Testis (tissue), 3 donors: Measurements from ENCODE around the gene TOX2. TPM values are rescaled to one million over a fixed set of nuclear protein-coding genes. Genes with fewer than 3 reads are reported as not detected.

Experiments used
- DNase-seq: peaks from one replicate; pipeline ENCODE4 v3.0.0-alpha.2; 2019
- H3K27ac ChIP-seq, 2 donors: fragments of 200-600 bp; sonication (generic); one replicate each; pipeline ENCODE4 v1.5.1; 2019
- H3K27me3 ChIP-seq: fragments of 200-600 bp; sonication (generic); one replicate; pipeline ENCODE4 v1.5.1; 2019
- H3K36me3 ChIP-seq: fragments of 200-600 bp; sonication (generic); one replicate; pipeline ENCODE4 v1.5.1; 2017; ENCODE audit warnings: low read depth; ENCODE audit errors: missing control alignments
- H3K4me1 ChIP-seq: fragments of 200-600 bp; sonication (generic); one replicate; pipeline ENCODE4 v1.5.1; 2019
- H3K4me3 ChIP-seq, 2 donors: fragments of 200-600 bp; sonication (generic); one replicate each; pipeline ENCODE4 v1.5.1; 2017 to 2019
- H3K9me3 ChIP-seq: fragments of 200-600 bp; sonication (generic); one replicate; pipeline ENCODE4 v1.5.1; 2017
- POLR2A ChIP-seq: fragments of 450-650 bp; IDR thresholded peaks from one replicate; pipeline ENCODE4 v1.6.1; 2017; ENCODE audit warnings: antibody characterized with exemption, mild to moderate bottlenecking, moderate library complexity
- WGBS, 2 donors: methylation state at CpG; one replicate each; pipeline ENCODE4 v1.1.5; 2018; 5-methylcytosine and 5-hydroxymethylcytosine counted together
- intact Hi-C: fragments of 100-400 bp; cut with DNase I; formaldehyde crosslinking; loops from one replicate; pipeline ENCODE4 v1.15.1; 2023; ENCODE audit warnings: low total_unique reads
- polyA plus RNA-seq: library from polyadenylated mRNA; stranded (reverse); fragments of 350-450 nt; fragmentation: Illumina TruSeq; extraction: RNeasy Lipid Tissue Mini Kit (QIAGEN cat#74804); gene quantifications from one replicate; pipeline ENCODE4 v1.2.3, GENCODE V29; 2014; ENCODE audit warnings: low read depth, low replicate concordance; ENCODE audit not compliant: insufficient read depth
- total RNA-seq, 2 donors: library from RNA; depleted of rRNA; stranded (reverse); fragments of >200 nt; gene quantifications; one replicate each; pipeline ENCODE4 v1.2.3, GENCODE V29; 2016
- TF ChIP-seq, protein P1 (sequence below), 3 experiments: fragments of 450-650 bp in 2 of 3; fragments of 200-600 bp in 1 of 3; sonication (generic) in 1 of 3; IDR thresholded peaks; one replicate each; pipeline ENCODE4 v1.5.1; 2016 to 2019; ENCODE audit warnings: antibody characterized with exemption in 3 of 3, mild to moderate bottlenecking in 2 of 3, moderate library complexity in 1 of 3

The TOX2 gene
- total and polyA plus RNA-seq, 3 donors from 2014 or later = 43.8 to 67.0 (median 48.1) TPM

DNA sequence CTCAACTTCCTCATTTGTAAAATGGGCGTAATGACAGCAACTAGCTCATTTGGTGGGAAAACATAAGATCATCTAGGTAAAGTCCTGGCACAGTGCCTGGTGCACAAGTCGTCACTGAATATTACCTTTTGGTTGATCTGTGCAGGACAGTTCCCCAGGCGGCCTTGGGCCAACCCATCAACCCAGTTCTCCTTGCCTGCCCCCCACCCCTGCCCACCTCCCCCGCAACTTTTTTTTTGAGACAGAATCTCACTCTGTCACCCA lies 173.1 kb downstream of the TOX2 start:
- WGBS, 2 donors = 83 to 93% methylated on average over 4 of the region's 4 CpGs
- H3K27ac ChIP-seq = no peak overlapping the region
- H3K9me3 ChIP-seq = no peaks in the 10 kb centered on the region
- no peaks in the 10 kb centered on the region for H3K36me3 ChIP-seq
- no peak for DNase-seq
- H3K4me3 ChIP-seq = no peak overlapping the region
- TF ChIP-seq, protein P1, sequence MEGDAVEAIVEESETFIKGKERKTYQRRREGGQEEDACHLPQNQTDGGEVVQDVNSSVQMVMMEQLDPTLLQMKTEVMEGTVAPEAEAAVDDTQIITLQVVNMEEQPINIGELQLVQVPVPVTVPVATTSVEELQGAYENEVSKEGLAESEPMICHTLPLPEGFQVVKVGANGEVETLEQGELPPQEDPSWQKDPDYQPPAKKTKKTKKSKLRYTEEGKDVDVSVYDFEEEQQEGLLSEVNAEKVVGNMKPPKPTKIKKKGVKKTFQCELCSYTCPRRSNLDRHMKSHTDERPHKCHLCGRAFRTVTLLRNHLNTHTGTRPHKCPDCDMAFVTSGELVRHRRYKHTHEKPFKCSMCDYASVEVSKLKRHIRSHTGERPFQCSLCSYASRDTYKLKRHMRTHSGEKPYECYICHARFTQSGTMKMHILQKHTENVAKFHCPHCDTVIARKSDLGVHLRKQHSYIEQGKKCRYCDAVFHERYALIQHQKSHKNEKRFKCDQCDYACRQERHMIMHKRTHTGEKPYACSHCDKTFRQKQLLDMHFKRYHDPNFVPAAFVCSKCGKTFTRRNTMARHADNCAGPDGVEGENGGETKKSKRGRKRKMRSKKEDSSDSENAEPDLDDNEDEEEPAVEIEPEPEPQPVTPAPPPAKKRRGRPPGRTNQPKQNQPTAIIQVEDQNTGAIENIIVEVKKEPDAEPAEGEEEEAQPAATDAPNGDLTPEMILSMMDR (IDR thresholded peaks at IDR 0.05) = no peak
- TF ChIP-seq POLR2A = no peak
- intact Hi-C loops = no loop called here
- no peaks in the 10 kb centered on the region for H3K4me1 ChIP-seq
- H3K27me3 ChIP-seq = no peaks in the 10 kb centered on the region

DNA sequence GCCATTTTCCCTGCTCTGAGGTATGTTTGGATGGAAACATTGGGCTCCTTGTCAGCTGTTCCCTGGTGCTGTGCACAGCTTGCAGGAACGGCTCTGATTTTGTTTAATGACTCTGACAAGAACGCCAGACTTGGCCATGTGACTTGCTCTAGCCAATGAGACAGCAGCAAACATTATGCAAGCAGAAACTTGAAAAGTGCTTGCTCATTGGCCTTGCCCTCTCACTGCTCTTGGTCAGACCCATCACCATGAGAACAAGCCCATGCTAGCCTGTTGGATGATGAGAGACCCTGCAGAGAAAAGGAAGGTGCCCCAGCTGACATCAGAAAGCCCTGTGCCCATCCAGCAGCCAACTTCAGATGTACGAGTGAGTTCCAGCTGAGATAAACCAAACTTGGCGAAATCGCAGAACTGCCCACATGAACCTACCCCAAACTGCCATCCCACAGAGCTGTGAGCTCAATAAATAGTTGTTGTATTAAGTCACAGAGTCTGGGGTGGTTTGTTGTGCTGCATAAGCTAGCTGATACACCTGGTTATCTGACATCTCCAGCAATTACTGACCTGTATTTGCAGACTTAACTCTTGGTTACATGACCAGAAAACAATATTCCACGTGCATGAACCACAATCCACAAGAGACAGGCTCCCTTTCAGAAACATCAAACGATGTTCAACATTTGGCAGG lies 175.5 kb downstream of the TOX2 start:
- H3K4me1 ChIP-seq = no peaks in the 10 kb centered on the region
- peak overlapping the region in 1 of 2 donors; percentile 20 for H3K4me3 ChIP-seq
- WGBS, 2 donors = 51 to 65% methylated on average over 5 to 7 of the region's 7 CpGs
- no peak overlapping the region for H3K27ac ChIP-seq
- no peaks in the 10 kb centered on the region for H3K27me3 ChIP-seq
- H3K36me3 ChIP-seq = no peaks in the 10 kb centered on the region
- intact Hi-C loops = no loop called here
- TF ChIP-seq POLR2A = no peak
- TF ChIP-seq, protein P1 (IDR thresholded peaks at IDR 0.05) = no peak
- peak; percentile 64 for DNase-seq
- H3K9me3 ChIP-seq = no peaks in the 10 kb centered on the region

DNA sequence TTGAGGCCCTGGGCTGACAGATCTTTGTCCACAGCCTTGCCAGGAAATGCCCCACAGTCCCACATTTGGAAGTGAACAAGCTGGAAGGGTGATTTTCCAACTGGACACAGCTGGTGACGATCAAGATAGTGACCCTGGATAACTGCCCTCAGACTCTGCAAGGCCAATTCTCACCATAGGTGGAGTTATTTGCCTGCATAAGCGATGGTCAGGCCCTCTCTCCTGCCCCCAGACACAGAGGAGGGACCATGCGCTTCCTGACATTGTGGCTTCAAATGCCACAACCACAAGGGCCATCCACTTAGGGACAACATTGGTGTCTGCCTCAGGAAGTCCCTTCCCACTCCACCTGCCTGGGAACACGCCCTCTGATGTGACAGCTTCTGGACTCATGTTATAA lies 176.4 kb downstream of the TOX2 start:
- no peak for TF ChIP-seq POLR2A
- TF ChIP-seq, protein P1 (IDR thresholded peaks at IDR 0.05) = no peak
- DNase-seq = no peak
- Histone ChIP-seq H3K27ac (no peak overlapping the region), H3K9me3 (no peaks in the 10 kb centered on the region), H3K36me3 (no peaks in the 10 kb centered on the region), H3K4me3 (no peak overlapping the region), H3K4me1 (no peaks in the 10 kb centered on the region), H3K27me3 (no peaks in the 10 kb centered on the region)
- intact Hi-C loops = no loop called here
- 78 to 82% methylated on average over 4 of the region's 4 CpGs for WGBS, 2 donors

DNA sequence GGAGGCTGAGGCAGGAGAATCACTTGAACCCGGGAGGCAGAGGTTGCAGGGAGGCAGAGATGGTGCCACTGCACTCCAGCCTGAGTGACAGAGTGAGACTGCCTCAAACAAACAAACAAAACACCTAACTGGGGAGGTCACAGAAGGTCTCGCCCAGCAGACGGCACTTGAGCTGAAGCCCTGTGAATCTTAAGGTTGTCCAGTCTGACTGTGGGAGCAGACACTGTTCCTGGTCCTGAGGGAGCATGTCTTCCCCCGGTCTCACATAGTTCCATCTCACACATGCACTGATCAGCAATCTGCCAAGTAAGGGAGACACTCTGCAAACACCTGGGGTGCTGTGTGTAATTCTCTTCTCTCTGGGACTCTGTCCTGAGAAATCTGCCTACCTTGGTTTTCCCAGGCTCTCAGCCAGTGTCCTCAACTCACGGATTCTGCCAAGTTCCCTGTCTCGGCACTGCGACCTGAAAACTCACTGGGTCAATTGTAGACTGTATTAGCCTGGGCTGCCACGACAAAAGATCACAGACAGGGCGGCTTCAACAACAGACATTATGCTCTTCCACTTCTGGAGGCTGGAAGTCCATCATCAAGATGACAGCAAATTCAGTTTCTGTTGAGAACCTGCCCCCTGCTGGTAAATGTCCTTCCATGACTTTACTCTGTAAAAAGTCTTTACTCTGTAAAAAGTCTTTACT lies 178.0 kb downstream of the TOX2 start:
- Histone ChIP-seq H3K27me3 (no peaks in the 10 kb centered on the region), H3K4me1 (no peaks in the 10 kb centered on the region), H3K27ac (no peak overlapping the region), H3K36me3 (no peaks in the 10 kb centered on the region), H3K4me3 (no peak overlapping the region), H3K9me3 (no peaks in the 10 kb centered on the region)
- 67 to 70% methylated on average over 6 to 9 of the region's 9 CpGs for WGBS, 2 donors
- intact Hi-C loops = no loop called here
- DNase-seq = peak; percentile 54
- TF ChIP-seq POLR2A = no peak
- TF ChIP-seq, protein P1 (IDR thresholded peaks at IDR 0.05) = peak; percentile 27 to 47 (median 45)

DNA sequence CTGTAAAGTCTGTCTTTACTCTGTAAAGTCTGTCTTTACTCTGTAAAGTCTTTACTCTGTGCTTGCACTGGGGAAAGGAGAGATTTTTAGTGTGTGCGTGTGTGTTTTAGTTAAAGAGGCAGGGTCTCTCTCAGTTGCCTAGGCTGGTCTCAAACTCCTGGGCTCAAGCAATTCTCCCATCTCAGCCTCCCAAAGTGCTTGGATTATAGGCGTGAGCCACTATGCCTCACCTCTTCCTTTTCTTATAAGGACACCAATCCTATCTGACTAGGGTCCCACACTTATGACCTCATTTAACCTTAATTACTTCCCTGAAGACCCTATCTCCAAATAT lies 178.6 kb downstream of the TOX2 start:
- H3K9me3 ChIP-seq = no peaks in the 10 kb centered on the region
- no peaks in the 10 kb centered on the region for H3K27me3 ChIP-seq
- H3K27ac ChIP-seq = no peak overlapping the region
- TF ChIP-seq POLR2A = no peak
- TF ChIP-seq, protein P1 (IDR thresholded peaks at IDR 0.05) = no peak
- no peak for DNase-seq
- WGBS, 2 donors = 70 to 84% methylated on average over 2 of the region's 2 CpGs
- no peak overlapping the region for H3K4me3 ChIP-seq
- no peaks in the 10 kb centered on the region for H3K36me3 ChIP-seq
- H3K4me1 ChIP-seq = no peaks in the 10 kb centered on the region
- intact Hi-C loops = no loop called here
